ENCODE data around the gene SCART1.

SCART1 gene

DNA sequence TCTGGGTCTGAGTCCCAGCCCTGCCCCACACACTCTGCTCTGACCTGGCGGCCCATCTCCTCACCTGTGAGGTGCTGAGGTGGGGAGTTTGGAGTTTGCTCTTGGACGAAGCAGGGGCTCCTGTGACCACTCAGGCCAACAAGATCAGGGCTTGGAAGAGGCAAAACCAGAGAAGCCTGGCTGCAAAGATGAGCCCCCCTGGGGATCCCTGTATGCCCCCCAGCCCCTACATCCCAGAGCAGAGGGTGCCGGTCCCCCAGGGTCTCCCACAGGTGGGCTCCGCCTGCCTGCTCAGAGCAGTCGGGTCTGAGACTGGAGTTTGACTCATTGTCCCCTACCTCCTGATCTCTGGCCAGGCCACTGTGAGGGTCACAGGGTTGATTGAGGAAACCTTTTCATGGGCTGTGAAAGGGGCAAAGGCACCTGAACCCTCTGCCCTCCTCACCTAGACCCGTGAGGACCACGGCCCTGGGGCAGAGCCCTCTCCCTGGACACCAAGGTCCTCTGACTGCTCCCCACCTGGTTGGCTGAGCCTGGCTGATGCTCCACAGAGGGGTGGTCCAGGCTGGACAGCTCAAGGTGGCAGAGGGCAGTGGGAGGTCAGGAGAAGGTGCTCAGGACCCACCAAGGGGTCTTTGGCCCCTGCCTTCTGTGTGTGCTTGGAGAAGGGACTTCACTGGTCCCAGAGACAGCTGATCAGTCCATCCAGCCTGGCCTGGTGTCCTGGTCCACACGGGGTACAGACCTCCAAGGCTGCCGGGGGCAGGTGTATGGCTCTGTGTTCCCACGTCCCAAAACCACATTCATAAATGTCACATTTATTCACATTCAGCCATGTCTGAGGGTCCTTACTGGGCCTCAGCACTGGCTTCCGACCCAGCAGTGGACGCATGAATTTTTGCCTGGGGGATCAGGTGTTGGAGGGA lies 9.1 kb upstream of the SCART1 start:
- Histone ChIP-seq H3K9me3 (ENCODE audit: control insufficient read depth in 2 of 2, low read length in 2 of 2) (peaks cover 4 to 6% of the 10 kb centered on the region in 2 donors), H3K27ac (ENCODE audit: low read depth in 2 of 2, low read length in 2 of 2) (no peak overlapping the region), H3K4me3 (ENCODE audit: low read length in 2 of 2) (no peak overlapping the region), H3K9ac (ENCODE audit: low read depth in 1 of 2, low read length in 2 of 2) (no peak overlapping the region), H3K36me3 (ENCODE audit: control insufficient read depth in 2 of 2, insufficient read depth in 2 of 2, low read length in 2 of 2) (no peaks in the 10 kb centered on the region), H3K4me1 (ENCODE audit: control insufficient read depth in 2 of 2, insufficient read depth in 2 of 2, low read length in 2 of 2) (no peaks in the 10 kb centered on the region), H3K27me3 (ENCODE audit: control insufficient read depth in 2 of 2, insufficient read depth in 2 of 2, low read length in 2 of 2) (no peaks in the 10 kb centered on the region)

- Histone ChIP-seq H3K9ac (ENCODE audit: low read depth in 1 of 2, low read length in 2 of 2) (no peak overlapping the region), H3K4me1 (ENCODE audit: control insufficient read depth in 2 of 2, insufficient read depth in 2 of 2, low read length in 2 of 2) (no peaks in the 10 kb centered on the region), H3K9me3 (ENCODE audit: control insufficient read depth in 2 of 2, low read length in 2 of 2) (peaks cover 4 to 6% of the 10 kb centered on the region in 2 donors), H3K27me3 (ENCODE audit: control insufficient read depth in 2 of 2, insufficient read depth in 2 of 2, low read length in 2 of 2) (no peaks in the 10 kb centered on the region), H3K4me3 (ENCODE audit: low read length in 2 of 2) (no peak overlapping the region), H3K36me3 (ENCODE audit: control insufficient read depth in 2 of 2, insufficient read depth in 2 of 2, low read length in 2 of 2) (no peaks in the 10 kb centered on the region), H3K27ac (ENCODE audit: low read depth in 2 of 2, low read length in 2 of 2) (no peak overlapping the region)
Measured at GRCh38 chr10:133445268-133445732, 8.4 kb upstream of the SCART1 start.

GRCh38 chr10:133445751-133446708 lies 7.7 kb upstream of the SCART1 start:
- Histone ChIP-seq H3K4me3 (ENCODE audit: low read length in 2 of 2) (no peak overlapping the region), H3K36me3 (ENCODE audit: control insufficient read depth in 2 of 2, insufficient read depth in 2 of 2, low read length in 2 of 2) (no peaks in the 10 kb centered on the region), H3K27me3 (ENCODE audit: control insufficient read depth in 2 of 2, insufficient read depth in 2 of 2, low read length in 2 of 2) (no peaks in the 10 kb centered on the region), H3K9ac (ENCODE audit: low read depth in 1 of 2, low read length in 2 of 2) (no peak overlapping the region), H3K9me3 (ENCODE audit: control insufficient read depth in 2 of 2, low read length in 2 of 2) (peaks cover 4 to 6% of the 10 kb centered on the region in 2 donors), H3K4me1 (ENCODE audit: control insufficient read depth in 2 of 2, insufficient read depth in 2 of 2, low read length in 2 of 2) (no peaks in the 10 kb centered on the region), H3K27ac (ENCODE audit: low read depth in 2 of 2, low read length in 2 of 2) (no peak overlapping the region)

DNA sequence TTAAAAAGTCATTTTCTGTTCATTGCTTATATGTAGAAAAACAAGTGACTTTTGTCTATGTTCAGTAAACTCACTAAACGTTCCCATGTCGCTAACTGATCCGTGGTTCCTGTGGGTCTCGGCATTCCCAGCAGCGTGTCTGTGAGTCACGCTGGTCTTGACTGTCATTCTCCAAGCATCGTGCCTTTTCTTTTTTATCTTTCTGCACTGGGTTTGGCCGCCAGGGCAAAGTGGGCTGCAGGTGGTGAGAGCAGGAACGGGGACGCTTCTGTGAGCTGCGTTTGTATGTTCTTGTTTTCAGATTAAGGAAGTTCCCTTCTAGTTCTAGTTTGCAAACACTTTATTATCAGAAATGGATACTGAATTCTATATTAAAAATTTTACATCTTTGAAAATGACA lies 6.8 kb upstream of the SCART1 start:
- H3K9me3 ChIP-seq (ENCODE audit: control insufficient read depth in 2 of 2, low read length in 2 of 2), result peaks cover 4 to 6% of the 10 kb centered on the region in 2 donors
- no peaks in the 10 kb centered on the region for H3K27me3 ChIP-seq (ENCODE audit: control insufficient read depth in 2 of 2, insufficient read depth in 2 of 2, low read length in 2 of 2)
- H3K27ac ChIP-seq (ENCODE audit: low read depth in 2 of 2, low read length in 2 of 2), result no peak overlapping the region
- no peak overlapping the region for H3K4me3 ChIP-seq (ENCODE audit: low read length in 2 of 2)
- no peaks in the 10 kb centered on the region for H3K4me1 ChIP-seq (ENCODE audit: control insufficient read depth in 2 of 2, insufficient read depth in 2 of 2, low read length in 2 of 2)
- no peaks in the 10 kb centered on the region for H3K36me3 ChIP-seq (ENCODE audit: control insufficient read depth in 2 of 2, insufficient read depth in 2 of 2, low read length in 2 of 2)
- no peak overlapping the region for H3K9ac ChIP-seq (ENCODE audit: low read depth in 1 of 2, low read length in 2 of 2)

DNA sequence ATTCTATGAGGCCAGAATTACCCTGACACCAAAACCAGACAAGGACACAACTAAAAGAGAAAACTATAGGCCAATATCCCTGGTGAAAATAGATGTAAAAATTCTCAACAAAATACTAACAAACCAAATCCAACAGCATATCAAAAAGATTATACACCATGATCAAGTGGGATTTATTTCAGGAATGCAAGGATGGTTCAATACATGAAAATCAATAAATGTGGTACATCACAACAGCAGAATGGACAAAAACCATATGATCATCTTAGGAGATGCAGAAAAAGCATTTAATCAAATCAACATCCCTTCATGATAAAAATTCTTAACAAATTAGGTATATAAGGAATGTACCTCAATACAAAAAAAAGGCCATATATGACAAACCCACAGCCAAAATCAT lies 5.6 kb upstream of the SCART1 start:
- Histone ChIP-seq H3K9me3 (ENCODE audit: control insufficient read depth in 2 of 2, low read length in 2 of 2) (peaks cover 4 to 6% of the 10 kb centered on the region in 2 donors), H3K9ac (ENCODE audit: low read depth in 1 of 2, low read length in 2 of 2) (no peak overlapping the region), H3K27ac (ENCODE audit: low read depth in 2 of 2, low read length in 2 of 2) (no peak overlapping the region), H3K4me1 (ENCODE audit: control insufficient read depth in 2 of 2, insufficient read depth in 2 of 2, low read length in 2 of 2) (no peaks in the 10 kb centered on the region), H3K36me3 (ENCODE audit: control insufficient read depth in 2 of 2, insufficient read depth in 2 of 2, low read length in 2 of 2) (no peaks in the 10 kb centered on the region), H3K4me3 (ENCODE audit: low read length in 2 of 2) (no peak overlapping the region), H3K27me3 (ENCODE audit: control insufficient read depth in 2 of 2, insufficient read depth in 2 of 2, low read length in 2 of 2) (no peaks in the 10 kb centered on the region)

- Histone ChIP-seq H3K27me3 (ENCODE audit: control insufficient read depth in 2 of 2, insufficient read depth in 2 of 2, low read length in 2 of 2) (no peaks in the 10 kb centered on the region), H3K4me3 (ENCODE audit: low read length in 2 of 2) (no peak overlapping the region), H3K9me3 (ENCODE audit: control insufficient read depth in 2 of 2, low read length in 2 of 2) (peaks cover 4 to 6% of the 10 kb centered on the region in 2 donors), H3K27ac (ENCODE audit: low read depth in 2 of 2, low read length in 2 of 2) (no peak overlapping the region), H3K9ac (ENCODE audit: low read depth in 1 of 2, low read length in 2 of 2) (no peak overlapping the region), H3K4me1 (ENCODE audit: control insufficient read depth in 2 of 2, insufficient read depth in 2 of 2, low read length in 2 of 2) (no peaks in the 10 kb centered on the region), H3K36me3 (ENCODE audit: control insufficient read depth in 2 of 2, insufficient read depth in 2 of 2, low read length in 2 of 2) (no peaks in the 10 kb centered on the region)
Measured at GRCh38 chr10:133451346-133451745, 2.4 kb upstream of the SCART1 start.

DNA sequence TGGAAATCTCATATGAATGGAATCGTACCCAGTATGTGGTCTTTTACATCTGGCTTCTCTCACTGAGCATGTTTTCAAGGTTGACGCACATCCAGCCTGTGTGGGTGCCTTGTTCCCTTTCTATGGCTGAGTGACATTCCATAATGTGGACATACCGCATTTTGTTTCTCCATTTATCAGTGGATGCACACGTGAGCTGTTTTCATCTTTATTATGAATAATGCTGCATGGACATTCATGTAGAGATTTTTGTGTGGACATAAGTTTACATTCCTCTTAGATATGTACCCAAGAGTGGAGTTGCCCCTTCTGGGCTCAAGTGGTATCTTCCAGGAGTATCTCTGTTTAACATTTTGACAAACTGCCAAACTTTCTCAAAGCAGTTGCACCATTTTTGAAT lies 1.3 kb upstream of the SCART1 start:
- Histone ChIP-seq H3K4me3 (ENCODE audit: low read length in 2 of 2) (no peak overlapping the region), H3K27ac (ENCODE audit: low read depth in 2 of 2, low read length in 2 of 2) (no peak overlapping the region), H3K4me1 (ENCODE audit: control insufficient read depth in 2 of 2, insufficient read depth in 2 of 2, low read length in 2 of 2) (no peaks in the 10 kb centered on the region), H3K9me3 (ENCODE audit: control insufficient read depth in 2 of 2, low read length in 2 of 2) (peaks cover 4% of the 10 kb centered on the region in 2 donors), H3K27me3 (ENCODE audit: control insufficient read depth in 2 of 2, insufficient read depth in 2 of 2, low read length in 2 of 2) (no peaks in the 10 kb centered on the region), H3K36me3 (ENCODE audit: control insufficient read depth in 2 of 2, insufficient read depth in 2 of 2, low read length in 2 of 2) (no peaks in the 10 kb centered on the region), H3K9ac (ENCODE audit: low read depth in 1 of 2, low read length in 2 of 2) (no peak overlapping the region)

GRCh38 chr10:133454204-133454893 lies 604 bp downstream of the SCART1 start:
- no peak overlapping the region for H3K27ac ChIP-seq (ENCODE audit: low read depth in 2 of 2, low read length in 2 of 2)
- H3K9ac ChIP-seq (ENCODE audit: low read depth in 1 of 2, low read length in 2 of 2), result no peak overlapping the region
- H3K36me3 ChIP-seq (ENCODE audit: control insufficient read depth in 2 of 2, insufficient read depth in 2 of 2, low read length in 2 of 2), result no peaks in the 10 kb centered on the region
- H3K27me3 ChIP-seq (ENCODE audit: control insufficient read depth in 2 of 2, insufficient read depth in 2 of 2, low read length in 2 of 2), result no peaks in the 10 kb centered on the region
- H3K4me3 ChIP-seq (ENCODE audit: low read length in 2 of 2), result no peak overlapping the region
- no peaks in the 10 kb centered on the region for H3K9me3 ChIP-seq (ENCODE audit: control insufficient read depth in 2 of 2, low read length in 2 of 2)
- no peaks in the 10 kb centered on the region for H3K4me1 ChIP-seq (ENCODE audit: control insufficient read depth in 2 of 2, insufficient read depth in 2 of 2, low read length in 2 of 2)

DNA sequence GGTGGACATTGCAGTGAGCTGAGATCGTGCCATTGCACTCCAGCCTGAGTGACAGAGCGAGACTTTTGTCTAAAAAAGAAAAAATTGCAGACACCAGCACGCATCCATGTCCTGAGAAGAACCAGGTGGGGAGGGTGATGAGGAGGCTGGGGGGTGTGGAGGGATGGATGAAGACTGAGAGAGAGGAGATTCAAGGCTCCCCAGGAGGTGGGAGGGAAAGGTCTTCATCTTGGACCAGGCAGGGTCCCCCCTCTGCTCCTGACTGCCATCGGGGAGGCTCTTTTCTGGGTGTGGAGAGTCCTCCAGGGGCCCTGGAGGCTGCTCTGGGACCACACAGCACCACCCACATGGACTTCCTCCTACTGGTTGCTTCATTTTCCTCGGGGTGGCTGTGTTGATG lies 1.5 kb downstream of the SCART1 start:
- no peak overlapping the region for H3K9ac ChIP-seq (ENCODE audit: low read depth in 1 of 2, low read length in 2 of 2)
- H3K36me3 ChIP-seq (ENCODE audit: control insufficient read depth in 2 of 2, insufficient read depth in 2 of 2, low read length in 2 of 2), result no peaks in the 10 kb centered on the region
- H3K27me3 ChIP-seq (ENCODE audit: control insufficient read depth in 2 of 2, insufficient read depth in 2 of 2, low read length in 2 of 2), result no peaks in the 10 kb centered on the region
- H3K27ac ChIP-seq (ENCODE audit: low read depth in 2 of 2, low read length in 2 of 2), result no peak overlapping the region
- H3K4me3 ChIP-seq (ENCODE audit: low read length in 2 of 2), result no peak overlapping the region
- H3K9me3 ChIP-seq (ENCODE audit: control insufficient read depth in 2 of 2, low read length in 2 of 2), result no peaks in the 10 kb centered on the region
- no peaks in the 10 kb centered on the region for H3K4me1 ChIP-seq (ENCODE audit: control insufficient read depth in 2 of 2, insufficient read depth in 2 of 2, low read length in 2 of 2)
